ENCODE data around the gene SH3RF2. TPM values are rescaled to one million over a fixed set of nuclear protein-coding genes. Genes with fewer than 3 reads are reported as not detected.

SH3RF2 gene
- total and polyA plus RNA-seq, 10 of the 15 experiments (the other 5 are each of a cell fraction or from before 2014, with no cell fraction given) = 0.15 TPM; not detected in 9

- Histone ChIP-seq H3K79me2 (ENCODE audit: control insufficient read depth, insufficient read depth, low read length) (no peaks in the 10 kb centered on the region), H3K9ac (ENCODE audit: control insufficient read depth, insufficient read depth, low read length) (no peak overlapping the region), H3K9me3 (replicated peaks; ENCODE audit: control insufficient read depth, insufficient read depth, low read length) (no peaks in the 10 kb centered on the region), H3K27me3 (replicated peaks in 1 of 2; ENCODE audit: control insufficient read depth in 2 of 2, insufficient read depth in 2 of 2, low read length in 1 of 2) (no peaks in the 10 kb centered on the region), H3K4me3 (no peak overlapping the region), H3K4me2 (ENCODE audit: control insufficient read depth, insufficient read depth) (no peak overlapping the region), H2AFZ (ENCODE audit: control insufficient read depth, low read depth, low read length) (no peak overlapping the region), H3K36me3 (ENCODE audit: control insufficient read depth in 2 of 2, insufficient read depth in 2 of 2, low read length in 1 of 2) (no peaks in the 10 kb centered on the region), H3K4me1 (ENCODE audit: control insufficient read depth, insufficient read depth, low read length) (no peaks in the 10 kb centered on the region), H3K27ac (ENCODE audit: control insufficient read depth, insufficient read depth) (no peak overlapping the region), H4K20me1 (ENCODE audit: control insufficient read depth, insufficient read depth) (no peaks in the 10 kb centered on the region)
- in situ Hi-C loops (cut with MboI) (no loop called here), intact Hi-C loops (cut with micrococcal nuclease; ENCODE audit: unreplicated experiment) (no loop called here)
- ChIA-PET SMC1A (ENCODE audit: uncharacterized antibody, unreplicated experiment) (no interaction called here), POLR2A (no interaction called here), RAD21 (ENCODE audit: unreplicated experiment) (interaction anchor here (1.4 kb wide), 1 partner anchor 212 kb away, joined by 3 read pairs; no protein-coding TSS in a partner anchor), CTCF (no interaction called here)
- BruUV-seq (replicated peaks) = no TSS peak
- no peak for DNase-seq (ENCODE audit: low read depth, low spot score)
- TF ChIP-seq BACH1 (IDR thresholded peaks at IDR 0.05; ENCODE audit: borderline replicate concordance) (no peak), IRF3 (IDR thresholded peaks at IDR 0.05) (no peak), ZNF384 (IDR thresholded peaks at IDR 0.05; ENCODE audit: borderline replicate concordance, low read depth, low read length) (no peak), ZNF274 (IDR thresholded peaks at IDR 0.05; ENCODE audit: insufficient read depth, insufficient read length) (no peak), CBFB (IDR thresholded peaks at IDR 0.05; ENCODE audit: low read depth) (no peak)
- TF ChIP-seq, protein P1, sequence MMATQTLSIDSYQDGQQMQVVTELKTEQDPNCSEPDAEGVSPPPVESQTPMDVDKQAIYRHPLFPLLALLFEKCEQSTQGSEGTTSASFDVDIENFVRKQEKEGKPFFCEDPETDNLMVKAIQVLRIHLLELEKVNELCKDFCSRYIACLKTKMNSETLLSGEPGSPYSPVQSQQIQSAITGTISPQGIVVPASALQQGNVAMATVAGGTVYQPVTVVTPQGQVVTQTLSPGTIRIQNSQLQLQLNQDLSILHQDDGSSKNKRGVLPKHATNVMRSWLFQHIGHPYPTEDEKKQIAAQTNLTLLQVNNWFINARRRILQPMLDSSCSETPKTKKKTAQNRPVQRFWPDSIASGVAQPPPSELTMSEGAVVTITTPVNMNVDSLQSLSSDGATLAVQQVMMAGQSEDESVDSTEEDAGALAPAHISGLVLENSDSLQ (IDR thresholded peaks at IDR 0.05) = no peak
- WGBS (ENCODE audit: insufficient coverage, insufficient replicate concordance, low lambda C conversion rate, missing lambda C conversion rate) = 32% methylated on average over 2 of the region's 2 CpGs
- no peak for ATAC-seq
- no peak for FAIRE-seq
Observed at GRCh38 chr5:145918397-145918796, 18.0 kb upstream of the SH3RF2 start.

Data from GM12878 (cell line).